ES-I3 (cell line): ENCODE data around the gene LIMK1.
"Not testable (repeated sequence)": the region's sequence is repeated elsewhere in the genome, so short reads cannot be mapped to it uniquely, and the experiment has no call there.

Source experiments
- H3K36me3 ChIP-seq: 2 replicates; pipeline ENCODE4 v1.6.1; 2013; ENCODE audit warnings: mild to moderate bottlenecking, low read length, control low read depth, moderate library complexity; ENCODE audit not compliant: insufficient read depth
- H3K4me1 ChIP-seq: 2 replicates; pipeline ENCODE4 v1.6.1; 2013; ENCODE audit warnings: mild to moderate bottlenecking, control low read depth, low read length; ENCODE audit not compliant: insufficient read depth
- H3K9ac ChIP-seq: 2 replicates; pipeline ENCODE4 v1.6.1; 2013; ENCODE audit warnings: low read depth, mild to moderate bottlenecking, low read length, moderate library complexity
- H3K9me3 ChIP-seq: 2 replicates; pipeline ENCODE4 v1.6.1; 2013; ENCODE audit warnings: mild to moderate bottlenecking, low read length, moderate library complexity; ENCODE audit not compliant: control insufficient read depth, insufficient read depth

LIMK1 gene

DNA sequence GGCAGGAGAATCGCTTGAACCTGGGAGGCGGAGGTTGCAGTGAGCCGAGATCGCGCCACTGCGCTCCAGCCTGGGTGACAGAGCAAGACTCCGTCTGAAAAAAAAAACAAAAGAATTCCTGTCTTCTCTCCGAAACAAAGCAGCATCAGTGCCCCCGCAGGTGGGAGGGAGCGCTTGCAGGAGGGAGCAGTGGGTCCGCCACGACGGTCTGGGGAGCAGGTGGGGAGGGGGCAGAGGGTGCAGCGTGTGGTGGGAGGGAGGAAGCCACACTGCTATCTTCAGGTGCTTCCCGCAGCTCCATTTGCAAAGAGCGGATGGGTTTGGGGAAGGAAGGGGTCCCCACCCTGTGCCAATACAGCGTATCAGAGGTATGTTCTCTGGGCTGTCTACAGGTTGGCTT lies 31.7 kb downstream of the LIMK1 start:
- Histone ChIP-seq H3K4me1 (no peaks in the 10 kb centered on the region), H3K36me3 (peaks cover 9% of the 10 kb centered on the region), H3K9ac (no peak overlapping the region), H3K9me3 (no peaks in the 10 kb centered on the region)

GRCh38 chr7:74116356-74116755 lies 32.8 kb downstream of the LIMK1 start:
- Histone ChIP-seq H3K36me3 (peaks cover 9% of the 10 kb centered on the region), H3K9me3 (no peaks in the 10 kb centered on the region), H3K9ac (no peak overlapping the region), H3K4me1 (no peaks in the 10 kb centered on the region)

GRCh38 chr7:74119831-74120230 lies 36.2 kb downstream of the LIMK1 start:
- peaks cover 5% of the 10 kb centered on the region; the same call in 1 of the 2 replicates for H3K36me3 ChIP-seq
- no peaks in the 10 kb centered on the region for H3K4me1 ChIP-seq
- H3K9ac ChIP-seq = no peak overlapping the region
- H3K9me3 ChIP-seq = no peaks in the 10 kb centered on the region

DNA sequence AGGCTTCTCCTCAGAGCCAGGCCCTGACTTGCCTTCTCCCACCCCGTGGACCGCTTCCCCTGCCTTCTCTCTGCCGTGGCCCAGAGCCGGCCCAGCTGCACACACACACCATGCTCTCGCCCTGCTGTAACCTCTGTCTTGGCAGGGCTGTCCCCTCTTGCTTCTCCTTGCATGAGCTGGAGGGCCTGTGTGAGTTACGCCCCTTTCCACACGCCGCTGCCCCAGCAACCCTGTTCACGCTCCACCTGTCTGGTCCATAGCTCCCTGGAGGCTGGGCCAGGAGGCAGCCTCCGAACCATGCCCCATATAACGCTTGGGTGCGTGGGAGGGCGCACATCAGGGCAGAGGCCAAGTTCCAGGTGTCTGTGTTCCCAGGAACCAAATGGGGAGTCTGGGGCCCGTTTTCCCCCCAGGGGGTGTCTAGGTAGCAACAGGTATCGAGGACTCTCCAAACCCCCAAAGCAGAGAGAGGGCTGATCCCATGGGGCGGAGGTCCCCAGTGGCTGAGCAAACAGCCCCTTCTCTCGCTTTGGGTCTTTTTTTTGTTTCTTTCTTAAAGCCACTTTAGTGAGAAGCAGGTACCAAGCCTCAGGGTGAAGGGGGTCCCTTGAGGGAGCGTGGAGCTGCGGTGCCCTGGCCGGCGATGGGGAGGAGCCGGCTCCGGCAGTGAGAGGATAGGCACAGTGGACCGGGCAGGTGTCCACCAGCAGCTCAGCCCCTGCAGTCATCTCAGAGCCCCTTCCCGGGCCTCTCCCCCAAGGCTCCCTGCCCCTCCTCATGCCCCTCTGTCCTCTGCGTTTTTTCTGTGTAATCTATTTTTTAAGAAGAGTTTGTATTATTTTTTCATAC lies 38.0 kb downstream of the LIMK1 start:
- Histone ChIP-seq H3K9me3 (no peaks in the 10 kb centered on the region), H3K36me3 (peaks cover 5% of the 10 kb centered on the region; the same call in 1 of the 2 replicates), H3K9ac (no peak overlapping the region), H3K4me1 (no peaks in the 10 kb centered on the region)

DNA sequence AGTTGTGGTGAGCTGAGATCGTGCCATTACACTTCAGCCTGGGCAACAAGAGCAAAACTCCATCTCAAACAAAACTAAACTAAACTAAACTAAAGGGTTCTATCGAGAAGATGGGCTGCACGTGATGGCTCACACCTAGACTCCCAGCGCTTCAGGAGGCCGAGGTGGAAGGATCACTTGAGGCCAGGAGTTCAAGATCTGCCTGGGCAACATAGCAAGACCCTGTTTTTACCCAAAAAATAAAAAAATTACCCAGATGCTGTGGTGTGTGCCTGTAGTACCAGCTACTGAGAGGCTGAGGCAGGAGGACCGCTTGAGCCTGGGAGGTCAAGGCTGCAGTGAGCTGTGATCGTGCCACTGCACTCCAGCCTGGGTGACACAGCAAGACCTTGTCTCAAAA lies 40.3 kb downstream of the LIMK1 start:
- not testable (repeated sequence) for H3K36me3 ChIP-seq, H3K9me3 ChIP-seq, H3K9ac ChIP-seq, H3K4me1 ChIP-seq

- no peaks in the 10 kb centered on the region for H3K36me3 ChIP-seq
- H3K4me1 ChIP-seq = no peaks in the 10 kb centered on the region
- H3K9ac ChIP-seq = no peak overlapping the region
- H3K9me3 ChIP-seq = no peaks in the 10 kb centered on the region
These were observed 42.7 kb downstream of the LIMK1 start for GRCh38 chr7:74126220-74126880.

DNA sequence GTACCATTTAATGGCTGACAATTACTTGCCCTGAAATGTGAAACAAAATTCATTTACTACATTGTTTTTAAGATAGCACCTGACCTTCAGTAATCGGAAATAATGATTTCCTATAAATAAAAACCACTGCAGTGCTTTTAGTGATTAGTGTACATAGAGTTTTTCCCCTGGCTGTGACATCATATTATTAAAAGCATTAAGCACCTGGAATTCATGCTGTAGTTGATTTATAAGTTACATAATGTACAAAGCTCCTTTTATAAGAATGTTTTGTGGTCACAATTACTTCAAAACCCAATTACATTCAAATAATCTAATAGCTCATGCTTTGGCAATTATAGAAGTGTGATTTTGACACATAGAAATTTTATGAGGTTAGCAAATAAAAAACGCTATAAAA lies 46.3 kb downstream of the LIMK1 start:
- H3K9ac ChIP-seq = no peak overlapping the region
- H3K4me1 ChIP-seq = peaks cover 4% of the 10 kb centered on the region; the same call in 1 of the 2 replicates
- no peaks in the 10 kb centered on the region for H3K9me3 ChIP-seq
- no peaks in the 10 kb centered on the region for H3K36me3 ChIP-seq

- Histone ChIP-seq H3K9me3 (no peaks in the 10 kb centered on the region), H3K9ac (no peak overlapping the region), H3K36me3 (no peaks in the 10 kb centered on the region), H3K4me1 (peaks cover 4% of the 10 kb centered on the region; the same call in 1 of the 2 replicates)
These were observed 46.9 kb downstream of the LIMK1 start for GRCh38 chr7:74130518-74130917.

DNA sequence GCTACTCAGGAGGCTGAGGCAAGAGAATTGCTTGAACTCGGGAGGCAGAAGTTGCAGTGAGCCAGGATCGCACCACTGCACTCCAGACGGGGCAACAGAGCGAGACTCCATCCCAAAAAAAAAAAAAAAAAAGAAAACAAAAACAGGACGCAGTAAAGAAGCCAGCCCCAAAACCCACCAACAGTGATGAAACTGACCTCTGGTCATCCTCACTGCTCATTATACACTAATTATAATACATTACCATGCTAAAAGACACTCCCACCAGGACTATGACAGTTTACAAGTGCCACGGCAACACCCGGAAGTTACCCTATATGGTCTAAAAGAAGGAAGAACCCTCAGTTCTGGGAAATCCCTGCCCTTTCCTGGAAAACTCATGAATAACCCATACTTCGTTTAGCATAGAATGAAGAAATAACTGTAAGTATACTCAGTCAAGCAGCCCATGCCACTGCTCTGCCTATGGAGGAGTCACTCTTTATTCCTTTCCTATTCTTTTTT lies 50.6 kb downstream of the LIMK1 start:
- Histone ChIP-seq H3K9ac (no peak overlapping the region), H3K9me3 (no peaks in the 10 kb centered on the region), H3K36me3 (no peaks in the 10 kb centered on the region), H3K4me1 (peaks cover 7% of the 10 kb centered on the region)

DNA sequence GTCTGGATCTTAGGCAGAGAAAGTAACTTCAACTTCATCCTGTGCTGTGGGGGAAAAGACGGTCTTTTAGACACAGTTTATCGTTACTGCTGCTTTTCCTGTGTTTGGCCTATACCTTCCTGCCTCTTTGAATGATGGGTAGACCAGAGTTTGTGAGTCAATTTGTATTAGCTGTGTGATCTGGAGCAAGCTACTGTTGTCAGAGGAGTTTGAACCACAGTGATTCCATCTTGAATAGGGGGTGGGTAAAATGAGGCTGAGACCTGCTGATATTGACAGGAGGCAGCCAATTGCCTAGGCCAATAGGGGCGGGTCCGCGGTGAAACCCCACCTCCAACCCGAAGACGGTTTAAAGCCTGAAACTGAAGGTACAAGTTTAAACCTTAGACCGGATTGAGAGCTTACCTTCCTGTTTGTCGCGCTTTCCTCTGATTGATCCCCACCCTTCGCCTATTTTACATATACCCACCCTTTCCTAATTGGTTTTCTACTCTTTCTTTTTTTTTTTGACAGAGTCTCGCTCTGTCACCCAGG lies 54.8 kb downstream of the LIMK1 start:
- Histone ChIP-seq H3K9me3 (no peaks in the 10 kb centered on the region), H3K36me3 (no peaks in the 10 kb centered on the region), H3K9ac (0 out of 2 replicates have a peak overlapping the region, but pooled peaks have one; percentile 17), H3K4me1 (peaks cover 3% of the 10 kb centered on the region; the same call in 1 of the 2 replicates)

DNA sequence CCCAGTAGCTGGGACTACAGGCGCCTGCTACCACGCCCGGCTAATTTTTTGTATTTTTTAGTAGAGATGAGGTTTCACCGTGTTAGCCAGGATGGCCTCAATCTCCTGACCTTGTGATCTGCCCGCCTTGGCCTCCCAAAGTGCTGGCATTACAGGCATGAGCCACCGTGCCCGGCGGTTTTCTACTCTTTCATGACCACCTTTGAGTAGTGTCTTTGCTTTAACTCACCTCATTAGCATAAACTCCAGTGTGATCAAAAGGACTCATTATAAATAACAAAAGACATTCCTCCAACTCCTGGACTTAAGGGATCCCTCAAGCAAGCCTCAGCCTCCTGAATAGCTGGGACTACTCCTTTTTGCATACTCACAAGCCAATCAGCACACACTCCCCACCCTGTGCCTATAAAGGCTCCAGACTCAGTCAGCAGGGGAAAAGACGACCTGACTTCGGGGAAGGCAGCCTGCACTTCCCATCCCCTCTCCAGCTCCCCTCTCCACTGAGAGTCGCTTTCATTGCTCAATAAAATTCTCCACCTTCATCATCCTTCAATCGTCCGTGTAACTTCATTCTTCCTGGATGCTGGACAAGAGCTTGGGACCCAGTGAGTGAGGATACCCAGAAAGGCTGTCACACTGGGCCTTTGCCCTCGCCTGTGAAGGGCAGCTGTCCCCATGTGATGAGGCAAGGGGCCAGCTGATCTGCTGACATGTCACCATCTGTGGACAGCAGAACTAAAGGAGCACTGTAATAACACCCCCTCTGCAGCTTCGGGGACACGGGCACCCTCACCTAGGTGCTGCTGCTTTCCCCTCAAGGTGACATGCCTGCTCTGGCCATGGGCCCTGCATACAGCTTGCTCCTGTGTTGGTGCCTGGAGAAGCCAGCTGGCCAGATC lies 55.6 kb downstream of the LIMK1 start:
- Histone ChIP-seq H3K36me3 (no peaks in the 10 kb centered on the region), H3K4me1 (peaks cover 3% of the 10 kb centered on the region; the same call in 1 of the 2 replicates), H3K9ac (no peak overlapping the region; the same call in 1 of the 2 replicates), H3K9me3 (no peaks in the 10 kb centered on the region)

GRCh38 chr7:74141705-74142104 lies 58.1 kb downstream of the LIMK1 start:
- no peak overlapping the region for H3K9ac ChIP-seq
- H3K36me3 ChIP-seq = no peaks in the 10 kb centered on the region
- no peaks in the 10 kb centered on the region for H3K9me3 ChIP-seq
- peaks cover 3% of the 10 kb centered on the region; the same call in 1 of the 2 replicates for H3K4me1 ChIP-seq

- no peaks in the 10 kb centered on the region for H3K36me3 ChIP-seq
These were observed 59.8 kb downstream of the LIMK1 start for GRCh38 chr7:74143383-74143782.

DNA sequence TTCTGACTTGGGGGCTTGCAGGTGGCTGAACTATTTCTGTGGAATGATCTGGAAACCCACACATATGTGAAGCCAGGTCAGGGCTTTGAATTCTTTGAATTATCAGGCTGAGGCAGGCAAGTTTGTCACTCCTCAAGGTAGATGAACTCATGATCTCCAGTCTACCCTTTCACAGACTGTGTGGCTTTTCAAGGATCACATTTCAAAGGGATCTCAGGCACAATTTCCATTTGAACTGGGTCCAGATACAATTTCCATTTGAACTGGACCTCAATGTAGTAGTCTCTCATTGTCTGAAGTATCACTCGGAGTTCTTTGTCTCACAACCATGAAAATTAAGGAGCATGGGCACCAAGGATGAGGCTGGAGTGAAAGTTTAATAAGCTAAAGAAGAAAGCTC lies 64.9 kb downstream of the LIMK1 start:
- no peak overlapping the region for H3K9ac ChIP-seq
- peaks cover 4% of the 10 kb centered on the region for H3K9me3 ChIP-seq
- no peaks in the 10 kb centered on the region for H3K36me3 ChIP-seq
- no peaks in the 10 kb centered on the region for H3K4me1 ChIP-seq

More at GRCh38 chr7:74143383-74143782, 59.8 kb downstream of the LIMK1 start:
- Histone ChIP-seq H3K9me3 (peaks cover 4% of the 10 kb centered on the region), H3K9ac (no peak overlapping the region), H3K4me1 (peaks cover under 1% of the 10 kb centered on the region; the same call in 1 of the 2 replicates)
